ENCODE measurements around the gene CRTC2.

Gene CRTC2

GRCh38 chr1:153938996-153939395 is 19.4 kb downstream of the CRTC2 start:
- peaks cover 3% of the 10 kb centered on the region for H3K4me1 ChIP-seq (ENCODE audit: insufficient read depth, low read length)
- H3K27ac ChIP-seq (ENCODE audit: low read length): no peak overlapping the region
- no peak overlapping the region for H3K9ac ChIP-seq (ENCODE audit: low read depth, low read length)
- no peak overlapping the region for H2AFZ ChIP-seq (ENCODE audit: low read depth, low read length)
- no peak for ATAC-seq (ENCODE audit: insufficient read depth, low read depth)
- no peaks in the 10 kb centered on the region for H3K27me3 ChIP-seq (ENCODE audit: insufficient read depth, low read length, poor library complexity)
- no peak overlapping the region for H3K4me3 ChIP-seq (ENCODE audit: low read depth in 1 of 2, low read length in 2 of 2)
- H3K4me2 ChIP-seq (ENCODE audit: insufficient read depth, low read length): no peak overlapping the region
- H4K20me1 ChIP-seq (ENCODE audit: insufficient read depth, low read length): peaks cover 7% of the 10 kb centered on the region
- H3K79me2 ChIP-seq (ENCODE audit: insufficient read depth, low read length): peaks cover 12% of the 10 kb centered on the region
- H3K9me3 ChIP-seq (ENCODE audit: insufficient read depth, low read length, severe bottlenecking): no peaks in the 10 kb centered on the region
- DNase-seq: no peak
- TF ChIP-seq EZH2 (IDR thresholded peaks at IDR 0.05; ENCODE audit: borderline replicate concordance, low read depth, low read length, severe bottlenecking) (no peak), CTCF (IDR thresholded peaks at IDR 0.05; ENCODE audit: borderline replicate concordance, extremely low read depth, low read length, poor library complexity, severe bottlenecking) (no peak)
- peaks cover 87% of the 10 kb centered on the region for H3K36me3 ChIP-seq (ENCODE audit: insufficient read depth, low read length)

GRCh38 chr1:153937331-153937730 is 21.1 kb downstream of the CRTC2 start:
- H4K20me1 ChIP-seq (ENCODE audit: insufficient read depth, low read length): peaks cover 7% of the 10 kb centered on the region; the same call in 1 of the 2 replicates

GRCh38 chr1:153936011-153936802 is 22.2 kb downstream of the CRTC2 start:
- Histone ChIP-seq H3K27ac (ENCODE audit: low read length) (no peak overlapping the region), H3K9me3 (ENCODE audit: insufficient read depth, low read length, severe bottlenecking) (no peaks in the 10 kb centered on the region), H3K4me2 (ENCODE audit: insufficient read depth, low read length) (no peak overlapping the region), H3K4me1 (ENCODE audit: insufficient read depth, low read length) (no peaks in the 10 kb centered on the region), H3K27me3 (ENCODE audit: insufficient read depth, low read length, poor library complexity) (no peaks in the 10 kb centered on the region), H3K4me3 (ENCODE audit: low read depth in 1 of 2, low read length in 2 of 2) (no peak overlapping the region), H4K20me1 (ENCODE audit: insufficient read depth, low read length) (peaks cover 4% of the 10 kb centered on the region; the same call in 1 of the 2 replicates), H3K9ac (ENCODE audit: low read depth, low read length) (no peak overlapping the region), H3K79me2 (ENCODE audit: insufficient read depth, low read length) (no peaks in the 10 kb centered on the region), H2AFZ (ENCODE audit: low read depth, low read length) (no peak overlapping the region), H3K36me3 (ENCODE audit: insufficient read depth, low read length) (peaks cover 84% of the 10 kb centered on the region)
- no peak for TF ChIP-seq CTCF (IDR thresholded peaks at IDR 0.05; ENCODE audit: borderline replicate concordance, extremely low read depth, low read length, poor library complexity, severe bottlenecking)
- TF ChIP-seq EZH2 (IDR thresholded peaks at IDR 0.05; ENCODE audit: borderline replicate concordance, low read depth, low read length, severe bottlenecking): no peak
- no peak for ATAC-seq (ENCODE audit: insufficient read depth, low read depth)
- no peak for DNase-seq

More at GRCh38 chr1:153937331-153937730, 21.1 kb downstream of the CRTC2 start:
- H2AFZ ChIP-seq (ENCODE audit: low read depth, low read length): no peak overlapping the region
- no peak overlapping the region for H3K4me3 ChIP-seq (ENCODE audit: low read depth in 1 of 2, low read length in 2 of 2)
- no peak overlapping the region for H3K9ac ChIP-seq (ENCODE audit: low read depth, low read length)
- no peaks in the 10 kb centered on the region for H3K9me3 ChIP-seq (ENCODE audit: insufficient read depth, low read length, severe bottlenecking)
- ATAC-seq (ENCODE audit: insufficient read depth, low read depth): no peak
- TF ChIP-seq CTCF (IDR thresholded peaks at IDR 0.05; ENCODE audit: borderline replicate concordance, extremely low read depth, low read length, poor library complexity, severe bottlenecking) (no peak), EZH2 (IDR thresholded peaks at IDR 0.05; ENCODE audit: borderline replicate concordance, low read depth, low read length, severe bottlenecking) (no peak)
- peaks cover 89% of the 10 kb centered on the region for H3K36me3 ChIP-seq (ENCODE audit: insufficient read depth, low read length)
- no peak for DNase-seq
- no peaks in the 10 kb centered on the region for H3K4me1 ChIP-seq (ENCODE audit: insufficient read depth, low read length)
- H3K4me2 ChIP-seq (ENCODE audit: insufficient read depth, low read length): no peak overlapping the region
- H3K27ac ChIP-seq (ENCODE audit: low read length): no peak overlapping the region
- H3K79me2 ChIP-seq (ENCODE audit: insufficient read depth, low read length): no peaks in the 10 kb centered on the region
- H3K27me3 ChIP-seq (ENCODE audit: insufficient read depth, low read length, poor library complexity): no peaks in the 10 kb centered on the region
